Left renal pelvis (tissue), 4 donors: ENCODE data around the gene OSM. TPM values are rescaled to one million over a fixed set of nuclear protein-coding genes. Genes with fewer than 3 reads are reported as not detected.

Experiments
- DNase-seq, 4 donors: peaks; one replicate each; pipeline ENCODE4 v3.0.0-alpha.2; 2013; ENCODE audit warnings: low read depth in 4 of 4, low spot score in 3 of 4
- polyA plus RNA-seq, 4 donors: library from polyadenylated mRNA; unstranded; fragments of 120-200 nt; gene quantifications; one replicate each; pipeline ENCODE4 v1.2.1, GENCODE V29; 2013; ENCODE audit not compliant: insufficient read length in 4 of 4

Gene OSM
- polyA plus RNA-seq, 4 donors: 0.20 to 2.3 TPM; not detected in 2

DNA sequence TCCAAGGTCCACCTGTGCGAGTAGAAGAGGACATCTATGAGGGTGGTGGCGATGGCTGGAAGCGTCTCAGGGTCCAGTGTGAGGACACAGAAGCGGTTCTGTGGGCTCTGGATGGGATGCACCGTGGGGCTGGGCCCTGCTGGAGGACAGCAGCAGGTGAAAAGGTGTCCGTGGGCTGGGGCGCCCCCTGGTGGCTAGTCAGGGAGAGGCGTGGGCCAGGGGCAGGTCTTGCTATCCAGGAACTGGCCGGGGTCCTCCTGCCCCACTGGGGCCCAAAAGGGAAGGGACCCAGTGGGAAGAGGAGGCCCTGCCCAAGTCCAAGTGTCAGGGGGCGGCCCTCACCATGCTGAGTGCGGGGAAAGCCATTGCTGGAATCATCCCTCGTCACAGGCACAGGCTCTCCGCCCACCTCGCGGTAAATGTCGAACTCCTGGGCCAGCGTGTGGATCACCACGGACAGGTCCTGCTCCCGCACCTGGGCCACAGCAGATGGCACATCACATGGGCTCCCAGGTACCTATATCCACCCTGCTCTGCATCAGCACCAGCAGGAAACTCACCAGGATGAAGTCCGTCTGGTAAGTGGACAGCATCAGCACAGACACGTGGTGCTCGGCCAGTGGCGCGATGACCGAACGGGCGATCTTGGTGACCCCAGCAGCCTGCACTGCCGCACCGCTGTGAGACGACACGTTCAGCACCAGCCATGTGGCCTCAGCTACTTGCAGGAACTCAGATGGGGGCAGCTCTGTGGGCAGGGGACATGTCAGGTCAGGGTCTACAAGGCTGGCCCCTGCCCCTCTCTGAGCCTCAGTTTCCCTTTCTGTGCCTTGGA is 20.4 kb upstream of the OSM start:
- DNase-seq: no peak

DNA sequence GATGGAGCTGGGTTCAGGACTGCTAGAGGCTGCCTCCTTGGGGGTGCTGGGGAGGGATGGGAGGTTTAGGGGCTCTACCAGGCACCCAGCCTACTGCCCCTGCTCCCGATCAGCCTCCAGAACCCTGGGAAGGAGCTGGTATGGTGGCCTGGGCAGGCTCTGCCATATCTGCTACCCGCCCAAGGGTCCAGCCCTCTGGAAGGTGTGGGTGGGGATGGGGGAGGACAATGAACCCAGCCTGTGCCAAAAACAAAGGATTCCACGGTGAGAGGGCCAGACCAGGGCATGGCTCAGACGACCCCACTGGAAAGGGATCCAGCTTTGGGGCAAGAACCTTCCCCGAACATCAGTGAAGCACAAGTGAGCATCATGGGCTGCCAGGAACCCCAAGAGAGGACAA is 19.7 kb upstream of the OSM start:
- DNase-seq: no peak

DNA sequence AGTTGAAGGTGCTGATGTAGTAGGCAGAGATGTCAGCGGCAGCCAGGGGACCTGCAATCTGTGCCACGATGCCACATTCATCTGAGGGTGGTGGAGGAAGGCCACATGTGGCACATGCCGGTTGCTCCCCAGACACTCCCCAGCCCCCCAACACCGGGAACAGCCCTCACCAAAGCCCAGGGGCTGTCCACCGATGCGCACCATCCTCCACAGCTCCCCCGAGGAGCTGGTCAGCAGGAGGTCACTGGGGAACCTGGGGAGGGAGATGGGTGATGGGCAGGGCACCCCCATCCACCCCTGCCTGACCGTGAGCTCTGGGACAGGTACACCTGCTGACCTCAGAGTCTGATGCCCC is 19.2 kb upstream of the OSM start:
- DNase-seq: no peak

DNA sequence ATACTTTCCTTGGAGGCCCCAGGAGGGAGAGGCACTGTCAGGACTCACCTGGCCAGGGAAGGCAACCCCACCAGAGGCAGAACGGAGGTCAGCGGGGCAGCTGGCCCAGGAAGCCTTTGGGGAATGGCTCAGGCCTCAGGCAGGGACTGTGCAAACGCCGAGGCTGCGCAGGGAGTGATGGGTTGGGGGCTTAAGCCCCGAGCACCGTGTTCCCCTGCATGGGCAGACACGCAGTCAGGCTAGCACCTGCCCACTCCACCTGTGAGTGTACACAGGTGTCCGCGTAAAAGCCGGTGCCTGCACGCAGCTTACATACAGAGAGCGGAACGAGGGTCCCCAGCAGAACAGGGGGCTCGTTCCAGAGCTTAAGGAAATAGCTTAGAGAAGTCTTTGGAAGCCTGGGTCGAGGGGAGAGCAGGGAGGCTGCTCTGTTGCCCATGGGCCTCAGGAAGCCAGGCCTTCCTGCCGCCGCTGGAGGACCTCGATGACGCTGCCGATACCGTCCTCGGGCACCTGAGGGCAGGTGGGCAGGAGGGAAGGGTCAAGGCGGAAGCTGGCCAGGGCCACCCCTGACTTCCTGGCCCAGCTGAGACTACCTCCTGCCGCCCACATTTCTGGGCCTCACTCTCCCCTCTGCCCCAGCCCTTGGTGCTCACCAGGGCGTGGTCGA is 18.7 kb upstream of the OSM start:
- no peak for DNase-seq

DNA sequence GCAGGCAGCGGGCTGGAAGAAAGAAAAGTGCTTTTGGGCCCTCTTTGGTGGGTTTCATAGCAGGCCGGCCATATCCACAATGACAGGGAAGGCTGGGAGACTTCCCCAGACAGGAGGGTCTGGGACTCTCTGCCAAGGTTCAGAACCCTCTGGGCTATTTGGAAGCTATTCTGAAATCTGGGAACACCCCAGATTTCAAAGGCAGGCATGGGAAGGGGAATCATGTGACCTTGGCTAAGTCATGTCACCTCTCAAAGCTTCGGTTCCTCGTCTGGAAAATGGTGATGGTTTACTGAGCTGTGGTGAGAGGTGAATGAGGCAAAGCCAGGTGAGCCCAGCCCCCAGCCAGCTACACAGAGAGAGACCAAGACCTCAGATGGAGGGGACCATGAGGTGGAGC is 18.0 kb upstream of the OSM start:
- DNase-seq: no peak

DNA sequence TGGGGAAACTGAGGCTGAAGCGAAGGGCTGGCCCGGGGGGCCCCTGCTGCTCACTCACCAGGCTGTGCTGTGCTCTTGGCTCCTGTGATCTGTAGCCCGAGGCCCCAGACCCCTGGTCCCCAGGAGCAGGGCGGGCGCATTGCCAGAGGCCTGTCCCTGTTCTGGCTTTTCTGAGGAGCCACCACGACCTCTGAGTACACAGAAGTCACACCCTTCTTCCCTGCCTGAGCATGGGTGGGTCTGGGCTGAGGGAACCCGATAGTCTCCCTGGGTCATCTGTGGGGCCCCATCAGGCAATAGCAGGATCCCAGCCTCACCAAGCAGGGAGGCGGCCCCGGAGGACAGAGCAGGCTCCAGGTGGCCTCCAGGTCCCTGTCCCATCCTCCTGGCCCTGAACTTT is 17.5 kb upstream of the OSM start:
- DNase-seq: no peak

DNA sequence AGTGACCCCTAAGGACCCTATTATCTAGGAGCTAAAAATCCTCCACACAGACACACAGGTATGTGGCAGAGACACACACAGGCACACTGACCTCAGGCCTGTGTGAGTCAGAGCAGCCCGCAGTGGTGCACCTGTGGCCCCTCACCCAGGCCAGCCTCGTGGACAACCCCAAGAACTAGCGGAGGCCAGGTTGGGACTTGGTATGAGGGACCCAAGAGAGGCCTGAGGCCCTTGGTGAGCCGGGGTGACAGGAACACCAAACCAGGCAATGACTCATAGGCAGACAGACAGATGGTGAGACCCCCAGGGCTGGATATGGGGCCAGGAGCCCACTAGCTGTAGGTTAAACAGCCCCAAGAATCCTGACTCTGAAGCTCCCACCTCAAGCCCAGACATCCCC is 16.7 kb upstream of the OSM start:
- DNase-seq: no peak

DNA sequence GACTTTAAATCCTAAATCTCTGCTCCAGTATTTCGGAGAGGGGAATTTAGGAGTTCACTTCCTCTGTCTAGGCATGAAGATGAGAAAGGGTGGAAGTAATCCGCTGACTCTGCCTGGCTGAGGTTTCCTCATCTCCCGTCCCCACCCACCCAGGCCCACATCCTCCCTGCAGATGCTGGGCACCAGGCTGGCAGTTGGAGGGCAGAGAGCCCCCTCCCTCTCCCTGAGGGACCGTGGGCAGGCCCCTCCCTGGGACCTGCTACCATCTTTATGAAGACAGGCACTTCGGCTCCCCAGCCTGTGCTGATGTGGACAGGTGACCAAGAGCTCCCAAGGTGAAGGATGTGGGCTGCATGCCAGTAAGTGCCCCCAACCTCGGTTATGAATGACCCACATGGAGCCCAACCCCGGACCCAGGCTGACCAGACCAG is 16.0 kb upstream of the OSM start:
- DNase-seq: no peak

DNA sequence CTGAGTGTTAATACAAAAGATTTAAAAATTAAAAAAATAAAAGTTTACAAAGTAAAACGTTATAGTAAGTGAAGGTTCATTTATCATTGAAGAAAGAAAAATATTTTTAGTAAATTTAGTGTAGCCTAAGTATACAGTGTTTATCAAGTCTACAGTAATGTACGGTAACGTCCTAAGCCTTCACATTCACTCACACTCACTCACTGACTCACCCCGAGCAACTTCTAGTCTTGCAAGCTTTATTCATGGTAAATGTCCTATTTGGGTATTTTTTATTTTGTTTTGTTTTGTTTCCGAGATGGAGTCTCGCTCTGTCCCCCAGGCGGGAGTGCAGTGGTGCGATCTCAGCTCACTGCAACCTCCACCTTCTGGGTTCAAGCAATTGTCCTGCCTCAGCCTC is 13.9 kb upstream of the OSM start:
- no peak for DNase-seq

DNA sequence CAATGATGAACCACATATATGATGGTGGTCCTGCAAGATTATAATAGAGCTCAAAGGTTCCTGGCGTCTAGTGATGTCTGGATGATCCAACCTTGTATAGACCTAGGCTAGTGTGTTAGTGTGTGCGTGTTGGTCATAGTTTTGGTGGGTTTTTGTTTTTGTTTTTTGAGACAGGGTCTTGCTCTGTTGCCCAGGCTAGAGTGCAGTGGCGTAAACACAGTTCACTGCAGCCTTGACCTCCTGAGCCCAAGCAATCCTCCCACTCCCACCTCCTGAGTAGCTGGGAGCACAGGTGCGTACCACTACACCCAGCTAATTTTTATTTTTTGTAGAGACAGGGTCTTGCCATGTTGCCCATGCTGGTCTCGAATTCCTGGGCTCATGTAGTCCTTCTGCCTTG is 13.3 kb upstream of the OSM start:
- DNase-seq: no peak

DNA sequence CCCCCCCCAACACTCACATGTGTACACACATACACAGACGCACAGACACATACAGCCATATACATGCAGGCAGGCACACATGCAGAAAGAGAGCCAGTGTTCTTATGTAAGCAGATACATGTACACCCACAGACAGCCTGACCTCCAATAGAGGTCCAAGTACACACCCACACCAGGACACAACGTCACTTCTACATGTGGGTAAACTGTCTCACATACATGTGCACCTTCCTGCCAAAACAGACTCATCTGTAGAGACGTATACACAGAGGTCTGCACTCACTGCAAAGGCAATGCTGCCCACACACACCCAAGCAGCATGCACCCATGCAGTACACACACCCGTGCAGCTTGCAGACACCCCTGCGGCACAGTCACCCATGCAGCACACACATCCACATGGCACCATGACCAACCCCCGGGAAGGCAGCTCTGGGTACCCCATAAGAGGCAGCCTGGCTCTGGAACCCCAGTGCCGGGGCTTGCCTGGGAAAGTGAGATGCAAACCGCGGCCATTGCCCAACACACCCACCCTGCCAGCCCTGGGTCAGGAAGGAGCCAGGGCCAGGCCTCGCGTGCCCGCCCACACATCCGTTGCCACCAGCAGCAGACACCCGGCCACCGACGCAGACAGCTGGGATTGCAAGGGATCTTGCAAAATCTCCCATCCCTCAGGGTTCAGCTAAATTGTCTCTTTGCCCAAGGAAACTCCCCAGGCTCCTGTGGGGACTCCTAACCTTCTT is 12.6 kb upstream of the OSM start:
- no peak for DNase-seq

DNA sequence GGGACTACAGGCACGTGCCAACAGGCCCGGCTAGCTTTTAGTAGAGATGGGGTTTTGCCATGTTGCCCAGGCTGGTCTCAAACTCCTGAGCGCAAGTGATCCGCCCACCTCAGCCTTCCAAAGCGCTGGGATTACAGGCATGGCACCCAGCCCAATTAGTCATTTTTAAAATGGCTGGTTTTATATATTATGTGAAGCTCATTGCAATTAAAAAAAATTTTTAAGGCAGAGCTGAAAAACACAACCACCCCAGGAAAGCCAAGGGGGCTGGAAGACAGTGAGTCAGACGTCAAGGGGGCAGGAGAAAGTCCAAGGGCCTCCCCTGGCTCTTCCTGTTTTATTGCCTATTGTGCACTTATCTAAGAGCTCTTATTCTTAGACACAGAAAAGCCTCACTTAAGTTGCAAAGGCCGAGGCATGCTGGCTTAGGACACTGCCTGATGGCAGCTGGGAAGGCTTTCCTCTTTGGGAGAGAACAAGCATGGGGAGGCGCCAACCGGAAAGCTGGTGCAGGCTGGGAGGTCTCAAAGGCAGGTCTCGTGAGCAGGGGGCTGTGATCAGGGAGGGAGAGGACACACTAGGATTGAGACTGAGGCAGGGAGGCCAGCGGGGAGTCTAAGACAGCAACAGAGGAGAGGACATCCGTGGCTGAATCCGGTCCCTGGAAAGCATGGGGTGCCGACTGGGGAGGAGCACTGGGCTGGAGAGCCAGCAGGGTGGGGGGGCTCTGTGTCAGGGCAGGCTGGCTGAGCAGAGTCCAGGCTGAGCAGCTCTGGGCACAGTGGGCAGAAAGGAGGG is 11.1 kb upstream of the OSM start:
- DNase-seq: no peak

DNA sequence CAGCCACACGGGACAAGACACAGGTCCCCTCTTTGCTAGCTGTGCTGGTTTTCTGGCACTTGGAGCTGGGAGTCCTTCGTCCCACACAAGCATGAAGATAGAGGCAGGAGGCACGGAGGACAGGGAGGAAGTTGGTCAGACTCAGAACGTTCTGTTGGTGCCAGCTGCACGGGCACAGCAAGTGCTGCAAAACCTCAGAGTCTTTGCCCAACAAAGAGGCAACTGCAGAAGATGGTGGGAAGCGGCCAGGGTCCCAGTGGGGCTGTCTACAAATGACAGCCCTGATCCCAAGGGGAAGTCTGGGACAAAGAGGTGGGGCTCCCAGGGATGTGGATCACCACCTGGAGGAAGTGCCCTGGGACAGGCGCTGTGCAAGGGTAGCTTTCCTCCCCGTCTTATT is 9.4 kb upstream of the OSM start:
- no peak for DNase-seq

DNA sequence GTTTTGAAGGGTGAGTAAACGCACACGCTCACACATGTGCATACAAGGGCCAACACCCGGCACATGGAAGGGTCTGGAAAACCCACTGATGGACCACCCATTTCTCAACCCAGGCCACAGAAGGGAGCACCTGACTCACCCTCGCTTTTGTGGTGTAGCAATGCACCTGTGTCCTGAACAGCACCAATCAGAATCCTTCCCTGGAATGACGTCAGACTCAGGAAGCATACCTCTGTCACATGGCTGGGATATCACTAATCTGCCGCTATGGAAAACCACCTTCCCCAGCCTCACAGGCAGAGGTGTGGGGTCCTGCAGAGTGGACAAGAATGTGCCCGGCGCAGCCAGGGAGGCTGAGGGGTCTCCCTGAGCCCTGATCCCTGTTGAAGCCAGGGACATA is 9.0 kb upstream of the OSM start:
- DNase-seq: no peak

DNA sequence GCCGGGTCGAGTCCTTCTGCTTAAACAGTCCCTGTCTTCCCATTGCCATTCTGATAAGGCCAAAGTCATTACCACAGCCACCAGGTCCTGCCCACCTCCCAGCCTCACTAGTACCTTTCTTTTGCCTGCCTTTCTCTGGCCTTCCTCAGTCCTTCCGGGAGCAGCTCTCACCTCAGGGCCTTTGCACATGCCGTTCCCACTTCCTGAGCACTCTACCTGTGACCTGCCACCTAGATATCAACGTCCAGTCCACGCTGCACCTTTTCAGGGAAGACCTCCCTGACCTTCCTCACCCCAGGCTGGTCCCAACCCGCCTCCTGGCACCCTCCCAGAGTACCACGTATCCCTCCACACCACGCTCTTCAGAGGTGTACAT is 7.8 kb upstream of the OSM start:
- DNase-seq: no peak

DNA sequence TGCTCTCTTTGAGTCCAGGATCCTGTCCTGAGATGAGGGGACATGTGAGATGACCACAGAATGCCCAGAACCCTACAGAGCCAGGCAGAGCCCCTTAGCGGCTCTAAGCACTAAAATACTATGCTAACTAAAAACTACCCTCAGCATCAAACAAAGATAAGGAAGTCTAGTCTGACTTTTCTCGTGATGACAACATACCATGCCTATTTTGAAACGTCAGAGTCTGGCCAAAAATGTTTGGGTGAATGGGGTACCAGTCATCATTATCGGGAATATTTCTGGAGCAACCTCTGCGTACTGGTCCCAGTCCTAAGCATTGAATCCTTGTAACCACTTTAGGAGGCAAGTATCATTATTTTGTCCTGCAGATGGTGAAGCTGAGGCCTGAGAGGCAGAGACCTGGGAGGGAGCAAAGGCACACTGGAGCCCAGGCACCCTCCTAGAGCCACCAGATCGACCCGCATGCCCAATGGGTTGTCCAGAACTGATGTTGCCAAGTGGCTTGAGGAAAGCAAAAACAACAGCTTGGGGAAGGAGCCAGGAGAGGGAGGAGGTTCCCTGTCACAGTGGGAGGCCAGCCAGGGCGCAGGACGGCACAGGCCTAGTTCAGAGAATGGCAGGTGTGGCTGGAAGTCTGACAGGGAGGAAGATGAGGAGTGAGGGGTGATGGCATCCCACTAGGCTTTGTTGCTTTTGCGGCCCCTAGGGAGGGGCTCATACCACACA is 7.2 kb upstream of the OSM start:
- no peak for DNase-seq

DNA sequence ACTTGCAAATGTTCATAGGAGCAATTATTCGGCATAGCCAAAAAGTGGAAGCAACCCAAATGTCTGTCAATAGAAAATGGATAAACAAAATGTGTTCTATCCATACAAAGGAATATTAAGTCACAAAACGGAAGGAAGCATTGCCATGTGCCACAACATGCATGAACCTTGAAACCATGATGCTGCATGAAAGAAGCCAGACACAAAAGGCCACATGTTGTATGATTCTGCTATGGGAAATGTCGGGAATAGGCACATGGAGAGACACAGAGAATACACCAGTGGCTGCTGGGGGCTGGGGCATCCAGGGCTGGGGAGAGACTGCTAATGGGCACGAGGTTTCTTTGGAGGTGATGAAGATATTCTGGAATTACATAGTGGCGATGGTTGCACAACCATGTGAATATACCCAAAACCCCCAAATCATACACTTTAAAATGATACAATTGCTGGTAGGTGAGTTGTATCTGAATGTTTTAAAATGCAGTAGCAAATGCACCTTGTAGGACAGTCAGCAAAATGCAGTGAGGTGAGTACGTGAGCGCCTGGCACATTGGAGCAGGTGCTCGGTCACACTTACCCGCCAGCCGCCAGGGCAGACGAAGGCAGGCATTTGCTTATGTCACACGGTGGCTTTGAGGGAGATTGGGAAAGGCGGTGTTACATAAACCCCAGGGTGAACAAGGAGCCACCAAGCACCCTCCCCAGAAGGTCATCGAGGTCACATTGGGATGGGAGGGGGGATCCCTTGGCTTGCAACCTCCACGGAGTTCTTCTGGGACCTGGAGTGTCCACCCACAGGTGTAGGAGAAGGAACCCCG is 6.3 kb upstream of the OSM start:
- DNase-seq: no peak

DNA sequence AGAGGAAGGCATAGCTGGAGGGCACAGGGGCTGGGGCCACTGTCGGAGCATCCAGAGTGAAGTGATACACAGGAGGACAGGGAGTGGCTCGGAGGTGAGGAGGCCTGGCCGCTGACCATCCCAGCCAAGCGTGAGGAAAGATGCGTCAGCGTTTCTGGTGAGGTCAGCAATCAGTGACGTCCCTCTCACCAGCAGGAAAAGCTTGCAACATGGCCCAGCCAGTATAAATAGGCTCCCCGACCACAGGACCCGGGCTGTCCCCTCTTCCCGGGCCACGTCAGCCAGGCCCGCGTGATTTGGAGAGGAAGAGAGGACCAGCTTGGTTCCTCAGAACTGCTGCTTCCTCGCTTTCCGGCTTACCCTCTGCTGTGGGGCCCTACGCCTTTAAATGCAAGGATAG is 4.2 kb upstream of the OSM start:
- DNase-seq: no peak

DNA sequence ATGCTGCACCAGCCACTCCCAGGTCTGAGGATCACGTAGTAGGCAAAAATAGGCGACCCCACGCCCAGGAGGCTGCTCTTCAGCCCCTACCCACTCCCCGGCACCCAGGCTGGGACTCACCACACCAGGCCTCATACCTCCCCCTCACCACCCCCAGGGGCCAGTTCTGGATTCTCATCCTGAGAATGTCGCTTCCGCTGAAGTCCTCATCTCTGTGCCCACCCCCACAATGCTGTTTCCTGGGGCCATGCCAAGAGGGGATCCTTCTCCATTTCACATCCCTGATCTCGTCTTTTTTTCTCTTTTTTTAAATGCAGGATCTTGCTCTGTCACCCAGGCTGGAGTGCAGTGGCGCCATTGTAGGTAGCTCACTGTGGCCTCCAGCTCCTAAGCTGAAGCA is 1.7 kb upstream of the OSM start:
- no peak for DNase-seq
